Panc1 (cell line): ENCODE data around the gene NOX5.

ENCODE experiments used
- POLR2AphosphoS5 ChIP-seq: IDR thresholded peaks from 2 replicates; pipeline ENCODE4 v1.6.1; 2012; ENCODE audit warnings: mild to moderate bottlenecking, low read depth, low read length, moderate library complexity
- TF ChIP-seq, protein P1 (sequence below): fragments of 450-650 bp; IDR thresholded peaks from 2 replicates; pipeline ENCODE4 v1.5.1; 2017; ENCODE audit warnings: mild to moderate bottlenecking

DNA sequence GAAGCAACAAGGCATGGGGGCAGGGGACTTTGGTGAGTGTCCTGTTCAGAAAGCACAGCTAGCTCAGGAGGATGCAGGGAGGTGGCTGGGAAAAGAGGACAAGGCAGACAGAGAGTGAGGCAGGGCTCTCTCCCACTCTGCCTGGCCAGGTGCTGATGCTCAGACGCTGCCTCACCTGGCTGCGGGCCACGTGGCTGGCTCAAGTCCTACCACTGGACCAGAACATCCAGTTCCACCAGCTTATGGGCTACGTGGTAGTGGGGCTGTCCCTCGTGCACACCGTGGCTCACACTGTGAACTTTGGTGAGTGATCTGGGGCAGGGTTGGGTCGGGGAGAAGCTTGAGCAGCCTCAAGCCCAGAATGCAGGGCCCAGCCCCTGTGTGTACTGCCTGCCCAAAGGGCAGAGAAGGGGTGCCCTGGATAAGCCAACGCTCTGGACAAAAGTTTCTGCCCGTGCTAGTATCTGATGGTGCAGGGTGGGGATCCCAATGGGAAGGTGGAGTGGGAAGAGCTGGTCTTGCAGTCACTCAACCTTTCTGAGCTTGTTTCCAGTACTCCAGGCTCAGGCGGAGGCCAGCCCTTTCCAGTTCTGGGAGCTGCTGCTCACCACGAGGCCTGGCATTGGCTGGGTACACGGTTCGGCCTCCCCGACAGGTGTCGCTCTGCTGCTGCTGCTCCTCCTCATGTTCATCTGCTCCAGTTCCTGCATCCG, 20.9 kb downstream of the NOX5 start:
- TF ChIP-seq, protein P1, sequence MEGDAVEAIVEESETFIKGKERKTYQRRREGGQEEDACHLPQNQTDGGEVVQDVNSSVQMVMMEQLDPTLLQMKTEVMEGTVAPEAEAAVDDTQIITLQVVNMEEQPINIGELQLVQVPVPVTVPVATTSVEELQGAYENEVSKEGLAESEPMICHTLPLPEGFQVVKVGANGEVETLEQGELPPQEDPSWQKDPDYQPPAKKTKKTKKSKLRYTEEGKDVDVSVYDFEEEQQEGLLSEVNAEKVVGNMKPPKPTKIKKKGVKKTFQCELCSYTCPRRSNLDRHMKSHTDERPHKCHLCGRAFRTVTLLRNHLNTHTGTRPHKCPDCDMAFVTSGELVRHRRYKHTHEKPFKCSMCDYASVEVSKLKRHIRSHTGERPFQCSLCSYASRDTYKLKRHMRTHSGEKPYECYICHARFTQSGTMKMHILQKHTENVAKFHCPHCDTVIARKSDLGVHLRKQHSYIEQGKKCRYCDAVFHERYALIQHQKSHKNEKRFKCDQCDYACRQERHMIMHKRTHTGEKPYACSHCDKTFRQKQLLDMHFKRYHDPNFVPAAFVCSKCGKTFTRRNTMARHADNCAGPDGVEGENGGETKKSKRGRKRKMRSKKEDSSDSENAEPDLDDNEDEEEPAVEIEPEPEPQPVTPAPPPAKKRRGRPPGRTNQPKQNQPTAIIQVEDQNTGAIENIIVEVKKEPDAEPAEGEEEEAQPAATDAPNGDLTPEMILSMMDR, result peak; percentile 54; the same call in 1 of the 2 replicates
- TF ChIP-seq POLR2AphosphoS5, result no peak
